GM18520 (cell line): ENCODE results near the gene ENTREP1.
"Not testable (repeated sequence)": the region's sequence is repeated elsewhere in the genome, so short reads cannot be mapped to it uniquely, and the experiment has no call there.

Experiments used
- ATAC-seq: cut with Tn5 transposase; IDR thresholded peaks from one replicate; pipeline ENCODE4 v1.9.1; 2021; ENCODE audit not compliant: unreplicated experiment

Gene ENTREP1

GRCh38 chr9:69397384-69398214, 72.6 kb downstream of the ENTREP1 start:
- no peak for ATAC-seq

- no peak for ATAC-seq
Measured at GRCh38 chr9:69400470-69400869, 75.5 kb downstream of the ENTREP1 start.

DNA sequence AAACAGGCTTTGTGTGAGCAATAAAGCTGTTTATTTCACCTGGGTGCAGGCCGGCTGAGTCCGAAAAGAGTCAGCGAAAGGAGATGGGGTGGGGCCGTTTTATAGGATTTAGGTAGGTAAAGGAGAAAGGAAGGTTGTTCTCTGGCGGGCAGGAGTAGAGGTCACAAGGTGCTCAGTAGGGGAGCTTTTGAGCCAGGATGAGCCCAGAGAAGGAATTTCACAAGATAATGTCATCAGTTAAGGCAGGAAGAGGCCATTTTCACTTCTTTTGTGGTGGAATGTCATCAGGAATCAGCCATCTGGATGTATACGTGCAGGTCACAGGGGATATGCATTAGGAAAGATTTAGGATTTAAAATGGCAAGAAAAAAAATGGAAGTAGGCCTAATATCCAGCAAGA, 84.9 kb downstream of the ENTREP1 start:
- ATAC-seq: not testable (repeated sequence)

DNA sequence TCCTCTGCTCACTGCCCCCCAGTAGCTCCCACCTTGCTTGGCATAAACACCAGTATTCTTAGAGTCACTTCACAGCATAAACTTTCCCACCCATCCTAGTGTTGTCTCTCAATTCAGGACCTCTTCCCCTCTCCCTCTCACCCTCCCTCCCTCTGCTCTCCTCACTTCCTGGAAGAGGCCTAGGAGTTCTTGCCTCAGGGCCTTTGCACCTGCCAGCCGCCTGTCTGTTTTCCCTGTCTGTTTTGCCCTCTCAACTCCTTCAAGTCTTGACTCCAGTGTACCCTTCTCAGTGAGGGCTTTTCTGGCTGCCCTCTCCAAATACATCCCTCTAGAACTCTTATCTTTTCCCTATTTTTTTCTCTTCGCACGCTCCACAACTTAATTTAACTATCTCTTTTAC, 86.2 kb downstream of the ENTREP1 start:
- no peak for ATAC-seq

DNA sequence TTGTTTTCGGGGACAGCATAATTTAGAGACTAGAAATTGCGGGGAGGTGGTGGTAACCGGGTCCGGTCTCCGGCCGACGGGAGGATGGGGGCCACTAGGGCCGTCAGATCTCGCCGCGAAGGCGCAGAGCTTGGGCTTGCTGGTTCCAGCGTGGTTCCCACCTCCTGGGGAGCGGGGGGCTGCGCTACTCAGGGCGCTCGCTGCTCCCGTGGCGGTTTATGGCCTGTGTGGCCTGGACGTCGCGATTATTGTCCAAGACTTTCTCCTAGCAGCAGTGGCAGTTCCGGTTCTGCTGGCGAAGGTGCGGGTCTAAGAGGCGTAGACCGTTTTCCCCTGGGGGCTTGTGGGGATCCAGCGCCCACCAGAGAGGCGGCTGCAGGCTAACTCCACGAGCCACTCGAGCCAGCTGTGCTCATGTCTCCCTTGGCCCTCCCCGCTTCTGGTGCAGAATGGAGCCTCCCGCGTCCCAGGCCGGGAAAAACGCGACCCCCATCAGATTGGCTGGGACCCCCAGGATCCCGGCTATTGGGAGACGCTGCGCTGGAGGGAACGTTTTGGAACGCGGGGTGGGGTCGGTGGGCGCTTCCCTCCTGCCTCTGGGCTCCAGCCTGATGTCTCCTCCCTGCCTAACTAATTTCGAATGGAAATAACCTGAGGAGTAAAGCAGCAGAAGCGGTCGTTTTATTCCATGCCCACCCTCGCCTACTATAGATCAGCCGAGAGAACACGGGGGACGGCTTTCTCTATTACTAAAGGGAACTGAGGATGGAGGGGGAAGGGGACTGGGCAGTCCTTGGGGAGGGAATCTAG, 87.1 kb downstream of the ENTREP1 start:
- ATAC-seq: no peak

- no peak for ATAC-seq
Measured at GRCh38 chr9:69412741-69413150, 87.7 kb downstream of the ENTREP1 start.

DNA sequence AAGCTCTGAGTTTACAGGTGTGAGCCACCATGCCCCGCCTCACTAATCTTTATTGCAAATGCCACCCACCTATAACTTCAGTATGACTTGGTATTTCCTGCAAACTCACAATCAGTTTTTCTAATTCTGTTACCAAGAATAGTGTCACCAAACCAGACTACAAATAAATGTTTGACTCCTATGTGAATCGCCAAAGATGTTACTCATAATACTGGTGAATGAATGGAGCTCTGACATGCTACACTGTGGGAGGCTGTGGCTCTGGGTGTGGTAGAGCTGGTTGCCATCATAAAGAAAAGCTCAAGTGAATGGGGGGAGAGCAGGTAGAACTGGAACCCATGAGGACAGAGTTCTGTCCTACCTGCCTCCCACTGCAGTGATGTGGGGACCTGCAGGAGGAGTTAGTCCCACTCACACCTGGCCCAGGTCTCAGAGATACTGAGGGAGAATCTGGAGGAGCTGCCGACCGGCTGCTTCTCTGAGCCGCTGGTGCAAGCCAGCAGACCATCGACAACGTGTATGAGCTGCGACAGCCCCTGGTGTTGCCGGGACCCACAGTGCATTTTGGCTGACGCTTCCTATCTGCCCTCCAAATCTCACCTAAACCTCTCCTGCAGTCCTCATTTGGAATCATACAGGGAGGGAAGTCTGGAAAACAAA, 95.7 kb downstream of the ENTREP1 start:
- ATAC-seq: no peak

GRCh38 chr9:69421908-69422801, 97.1 kb downstream of the ENTREP1 start:
- ATAC-seq: no peak

DNA sequence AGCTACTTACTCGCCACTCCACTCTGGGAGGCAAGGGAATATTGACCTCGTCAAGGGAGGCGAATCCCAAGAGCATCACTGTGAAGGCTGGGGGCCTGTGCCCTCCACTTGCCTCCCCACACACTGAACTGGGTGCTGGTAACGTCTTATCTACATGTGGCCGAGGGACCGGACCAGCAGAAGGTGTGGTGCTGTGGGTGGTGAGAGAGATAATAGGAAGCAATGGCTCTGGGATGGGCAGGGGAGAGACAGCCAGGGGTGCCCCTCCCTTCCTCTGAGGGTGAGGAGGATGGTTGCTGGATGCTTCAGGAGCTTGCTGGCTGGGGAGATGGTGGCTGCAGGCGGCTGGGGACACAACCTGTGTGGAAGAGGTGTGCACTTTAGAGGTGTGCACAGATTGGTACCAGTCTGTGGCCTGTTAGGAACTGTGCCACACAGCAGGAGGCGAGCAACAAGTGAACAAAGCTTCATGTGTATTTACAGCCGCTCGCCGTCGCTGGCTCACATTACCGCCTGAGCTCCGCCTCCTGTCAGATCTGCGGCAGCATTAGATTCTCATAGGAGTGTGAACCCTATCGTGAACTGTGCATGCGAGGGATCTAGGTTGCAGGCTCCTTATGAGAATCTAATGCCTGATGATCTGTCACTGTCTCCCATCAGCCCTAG, 100.3 kb downstream of the ENTREP1 start:
- no peak for ATAC-seq

GRCh38 chr9:69427286-69427685, 102.3 kb downstream of the ENTREP1 start:
- ATAC-seq: no peak

DNA sequence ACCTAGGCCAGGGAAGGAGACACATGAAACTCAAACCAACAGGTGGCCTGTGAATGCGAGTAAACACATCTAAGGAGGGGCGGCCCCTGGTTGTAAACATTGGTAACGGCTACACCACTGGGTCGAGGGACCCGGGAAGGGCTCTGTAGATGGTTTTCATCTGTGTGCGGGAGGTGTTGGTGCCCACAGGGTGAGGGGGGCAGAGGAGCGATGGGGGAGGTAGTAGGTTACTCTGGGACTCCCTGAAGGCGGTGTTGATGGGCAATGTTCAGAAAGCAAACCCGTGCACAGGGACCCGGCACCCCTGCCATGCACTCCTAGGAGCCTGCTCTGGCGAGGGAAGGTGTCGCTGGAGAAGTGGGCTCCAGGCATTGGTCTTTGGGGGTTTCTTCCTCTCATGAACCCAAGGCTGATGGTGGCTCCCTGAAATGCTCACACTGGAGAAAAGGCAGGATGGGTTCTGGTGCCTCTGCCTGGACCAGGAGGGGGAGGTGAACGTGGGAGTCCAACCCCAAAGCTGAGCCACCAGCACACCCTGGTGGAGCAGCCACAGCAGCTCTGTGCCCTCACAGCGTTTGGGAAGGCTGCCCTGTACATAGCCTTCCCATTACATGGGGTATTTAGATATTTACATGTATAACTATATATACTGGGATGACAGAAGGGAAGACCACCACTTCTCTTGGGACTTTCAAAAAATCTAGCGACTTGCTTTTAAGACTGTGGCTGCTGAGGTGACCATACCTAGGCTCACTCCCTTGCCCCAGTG, 103.2 kb downstream of the ENTREP1 start:
- ATAC-seq: no peak

- no peak for ATAC-seq
Measured at GRCh38 chr9:69429281-69429680, 104.3 kb downstream of the ENTREP1 start.

DNA sequence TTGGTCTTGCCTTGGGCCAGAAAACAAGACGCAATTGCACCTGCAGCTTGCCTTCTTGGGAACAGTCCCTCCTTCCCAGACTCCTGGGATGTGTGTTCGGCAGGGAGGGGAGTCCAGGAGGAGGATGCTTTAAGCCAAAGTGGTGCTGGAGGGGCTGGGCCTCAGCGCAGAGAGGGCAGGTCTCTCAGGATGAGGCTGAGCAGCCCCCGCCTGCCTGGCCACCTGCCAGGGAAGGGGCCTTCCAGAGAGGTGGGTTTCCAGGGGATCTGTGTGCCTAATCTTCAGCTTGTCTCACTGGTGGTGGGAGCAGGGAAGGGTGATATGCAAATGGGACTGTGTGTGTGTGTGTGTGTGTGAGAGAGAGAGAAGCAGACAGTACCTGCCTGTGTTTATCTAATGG, 105.2 kb downstream of the ENTREP1 start:
- ATAC-seq: no peak

DNA sequence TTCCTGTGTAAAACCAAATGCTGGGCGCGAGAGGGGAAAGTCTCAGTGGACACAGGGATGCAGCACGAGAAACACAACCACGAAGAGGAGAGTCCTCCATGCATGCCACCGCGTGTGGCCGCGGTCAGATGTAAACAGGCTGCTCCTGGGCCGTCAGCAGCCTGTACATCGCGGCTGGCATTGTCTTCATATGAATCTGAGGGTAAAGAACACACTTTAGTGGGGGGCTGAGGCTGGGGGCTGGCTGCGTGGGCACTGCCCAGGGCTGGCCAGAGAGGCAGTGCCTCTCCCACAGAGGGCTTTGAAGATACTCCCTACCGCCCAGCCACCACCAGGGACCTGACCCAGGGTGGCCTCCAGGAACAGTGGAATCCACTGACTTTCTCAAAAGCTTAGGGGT, 106.2 kb downstream of the ENTREP1 start:
- no peak for ATAC-seq

DNA sequence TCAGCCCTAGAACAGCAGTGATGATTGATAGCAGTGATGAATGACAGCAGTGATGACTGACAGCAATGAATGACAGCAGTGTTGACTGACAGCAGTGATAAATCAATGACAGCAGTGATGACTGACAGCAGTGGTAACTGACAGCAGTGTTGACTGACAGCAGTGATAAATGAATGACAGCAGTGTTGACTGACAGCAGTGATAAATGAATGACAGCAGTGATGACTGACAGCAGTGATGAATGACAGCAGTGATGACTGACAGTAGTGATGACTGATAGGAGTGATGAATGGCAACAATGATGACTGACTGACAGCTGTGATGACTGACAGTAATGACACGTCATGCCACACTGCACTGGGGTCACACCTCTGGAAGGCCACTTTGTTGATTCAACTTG, 106.8 kb downstream of the ENTREP1 start:
- ATAC-seq: no peak

DNA sequence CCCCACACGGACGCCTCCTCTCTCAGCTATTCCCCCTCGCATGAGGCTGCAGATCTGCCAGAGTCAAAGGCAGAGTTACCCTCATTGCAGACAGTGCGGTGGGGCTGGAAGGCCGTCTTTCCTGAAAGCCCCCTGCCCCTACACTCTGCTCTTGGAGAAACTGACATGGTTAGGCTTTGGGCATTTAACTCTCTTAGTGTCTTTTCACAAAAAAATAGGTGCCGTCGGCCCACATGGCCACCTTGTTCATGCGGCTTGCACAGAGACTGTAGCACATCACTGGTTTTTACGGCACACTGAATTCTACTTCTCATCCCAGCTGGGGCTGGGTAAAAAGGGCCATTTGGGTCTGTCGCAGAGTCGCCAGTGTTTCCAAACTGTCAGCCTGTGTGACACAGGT, 107.6 kb downstream of the ENTREP1 start:
- ATAC-seq: no peak

- ATAC-seq: no peak
Measured at GRCh38 chr9:69433392-69433791, 108.4 kb downstream of the ENTREP1 start.

DNA sequence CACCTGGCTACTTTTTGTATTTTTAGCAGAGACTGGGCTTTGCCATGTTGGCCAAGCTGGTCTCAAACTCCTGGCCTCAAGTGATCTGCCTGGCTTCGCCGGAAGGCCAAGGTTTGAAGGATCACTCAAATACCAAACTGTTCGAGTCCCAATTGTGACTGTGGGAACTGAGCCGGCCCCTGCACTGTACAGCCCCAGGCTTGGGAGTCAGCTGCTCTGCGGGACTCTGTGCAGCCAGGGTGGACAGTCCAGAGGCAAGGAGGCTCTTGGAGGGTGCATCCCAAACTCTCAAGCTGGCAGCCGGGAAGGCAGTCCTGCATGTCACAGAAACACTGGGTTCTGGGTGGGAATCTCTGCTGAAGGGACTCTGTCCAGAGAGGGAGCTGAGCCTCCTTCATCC, 109.0 kb downstream of the ENTREP1 start:
- ATAC-seq: no peak

- not testable (repeated sequence) for ATAC-seq
Measured at GRCh38 chr9:69439654-69440053, 114.6 kb downstream of the ENTREP1 start.
